HG03442 (cell line): ENCODE measurements around the gene GPR137B.
"Not testable (repeated sequence)": the region's sequence is repeated elsewhere in the genome, so short reads cannot be mapped to it uniquely, and the experiment has no call there.

Experiments used
- ATAC-seq: cut with Tn5 transposase; IDR thresholded peaks from one replicate; pipeline ENCODE4 v1.9.1; 2021; ENCODE audit warnings: mild to moderate bottlenecking, moderate library complexity; ENCODE audit not compliant: unreplicated experiment

Gene GPR137B

GRCh38 chr1:236186471-236186870 is 44.1 kb downstream of the GPR137B start:
- ATAC-seq: not testable (repeated sequence)

- not testable (repeated sequence) for ATAC-seq
Observed at GRCh38 chr1:236188084-236188483, 45.7 kb downstream of the GPR137B start.

- no peak for ATAC-seq
Observed at GRCh38 chr1:236193184-236193583, 50.8 kb downstream of the GPR137B start.

- ATAC-seq: no peak
Observed at GRCh38 chr1:236200925-236201324, 58.6 kb downstream of the GPR137B start.

- no peak for ATAC-seq
Observed at GRCh38 chr1:236201786-236202185, 59.4 kb downstream of the GPR137B start.

- ATAC-seq: no peak
Observed at GRCh38 chr1:236204039-236204438, 61.7 kb downstream of the GPR137B start.

- no peak for ATAC-seq
Observed at GRCh38 chr1:236204656-236205055, 62.3 kb downstream of the GPR137B start.

- ATAC-seq: no peak
Observed at GRCh38 chr1:236206548-236206947, 64.2 kb downstream of the GPR137B start.

- no peak for ATAC-seq
Observed at GRCh38 chr1:236207121-236207520, 64.8 kb downstream of the GPR137B start.

GRCh38 chr1:236207569-236207968 is 65.2 kb downstream of the GPR137B start:
- ATAC-seq: no peak

GRCh38 chr1:236209185-236209584 is 66.8 kb downstream of the GPR137B start:
- ATAC-seq: no peak

GRCh38 chr1:236209713-236210112 is 67.4 kb downstream of the GPR137B start:
- no peak for ATAC-seq

GRCh38 chr1:236211815-236212214 is 69.5 kb downstream of the GPR137B start:
- no peak for ATAC-seq

- ATAC-seq: no peak
Observed at GRCh38 chr1:236213534-236213933, 71.2 kb downstream of the GPR137B start.

GRCh38 chr1:236214761-236215160 is 72.4 kb downstream of the GPR137B start:
- no peak for ATAC-seq

GRCh38 chr1:236220473-236220872 is 78.1 kb downstream of the GPR137B start:
- no peak for ATAC-seq

GRCh38 chr1:236222632-236223031 is 80.3 kb downstream of the GPR137B start:
- no peak for ATAC-seq

- ATAC-seq: no peak
Observed at GRCh38 chr1:236228411-236228810, 86.1 kb downstream of the GPR137B start.

GRCh38 chr1:236235116-236235515 is 92.8 kb downstream of the GPR137B start:
- ATAC-seq: no peak

- no peak for ATAC-seq
Observed at GRCh38 chr1:236239092-236239585, 96.8 kb downstream of the GPR137B start.

GRCh38 chr1:236240675-236241074 is 98.3 kb downstream of the GPR137B start:
- ATAC-seq: no peak

GRCh38 chr1:236242568-236242967 is 100.2 kb downstream of the GPR137B start:
- ATAC-seq: no peak

- ATAC-seq: no peak
Observed at GRCh38 chr1:236247286-236247685, 104.9 kb downstream of the GPR137B start.
